Lower lobe of right lung (tissue), 2 donors: ENCODE measurements around the gene INSIG1. TPM values are rescaled to one million over a fixed set of nuclear protein-coding genes. Genes with fewer than 3 reads are reported as not detected.

Source experiments
- ATAC-seq, 2 donors: fragments of 200-7000 bp; cut with Tn5 transposase; one replicate each; pipeline ENCODE4 v1.9.1; 2020 to 2022; ENCODE audit warnings: mild to moderate bottlenecking in 2 of 2, moderate library complexity in 2 of 2
- DNase-seq: peaks from one replicate; pipeline ENCODE4 v3.0.0-alpha.2; 2020
- H3K27ac ChIP-seq: fragments of 200-600 bp; one replicate; pipeline ENCODE4 v1.8.0; 2022
- H3K27me3 ChIP-seq: fragments of 200-600 bp; one replicate; pipeline ENCODE4 v1.8.0; 2022; ENCODE audit warnings: low read depth
- H3K36me3 ChIP-seq: fragments of 200-600 bp; one replicate; pipeline ENCODE4 v1.8.0; 2022; ENCODE audit warnings: mild to moderate bottlenecking
- H3K4me1 ChIP-seq: fragments of 200-600 bp; one replicate; pipeline ENCODE4 v1.8.0; 2022
- H3K4me3 ChIP-seq: fragments of 200-600 bp; one replicate; pipeline ENCODE4 v1.8.0; 2022; ENCODE audit warnings: mild to moderate bottlenecking
- H3K9me3 ChIP-seq: fragments of 200-600 bp; one replicate; pipeline ENCODE4 v1.8.0; 2022
- CTCF ChIP-seq: fragments of 200-600 bp; IDR thresholded peaks from one replicate; pipeline ENCODE4 v1.8.0; 2022; ENCODE audit warnings: antibody characterized with exemption, mild to moderate bottlenecking
- intact Hi-C: fragments of 100-400 bp; cut with DNase I; formaldehyde crosslinking; loops from one replicate; pipeline ENCODE4 v1.11.0; 2022
- total RNA-seq: library from RNA; stranded (reverse); fragmentation: NEBNext Ultra II Directional; extraction: Animal tissue kit (Norgen Biotek cat#: 25700); gene quantifications from one replicate; pipeline ENCODE4 v1.2.1, GENCODE V29; 2021
- donor health status: DM: no; HTN: yes; CAD: no; lungs with severe emphysema.

The INSIG1 gene
- total RNA-seq, 1 donor from 2014 or later = 70.9 TPM

DNA sequence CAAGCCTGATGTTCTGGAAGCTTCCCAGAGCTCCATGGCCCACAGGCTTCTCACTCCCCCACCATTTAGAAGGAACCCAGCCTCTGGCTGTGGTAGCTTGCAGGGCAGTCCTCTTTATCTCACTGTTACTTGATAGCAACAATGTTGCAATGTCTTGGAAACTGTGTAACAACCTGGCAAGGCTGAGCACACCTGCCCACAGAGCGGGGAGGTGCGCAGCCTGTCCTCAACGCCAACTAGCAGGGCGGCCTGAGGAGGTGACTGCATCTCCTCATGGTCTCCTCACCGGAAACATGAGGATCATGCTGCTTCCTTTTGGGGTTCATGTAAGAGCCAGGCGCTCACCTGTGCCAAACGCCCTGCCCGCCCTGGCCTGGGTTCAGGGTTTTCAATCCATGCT lies 43.7 kb upstream of the INSIG1 start:
- H3K36me3 ChIP-seq = no peaks in the 10 kb centered on the region
- no peak for TF ChIP-seq CTCF
- H3K27ac ChIP-seq = no peak overlapping the region
- DNase-seq = no peak
- no peak for ATAC-seq
- no peak overlapping the region for H3K4me3 ChIP-seq
- H3K9me3 ChIP-seq = no peaks in the 10 kb centered on the region
- intact Hi-C loops = no loop called here
- H3K27me3 ChIP-seq = peaks cover 5% of the 10 kb centered on the region
- no peaks in the 10 kb centered on the region for H3K4me1 ChIP-seq

- H3K4me3 ChIP-seq = no peak overlapping the region
- H3K27ac ChIP-seq = no peak overlapping the region
- ATAC-seq (no peak), DNase-seq (no peak)
- no peak for TF ChIP-seq CTCF
- intact Hi-C loops = no loop called here
- peaks cover 5% of the 10 kb centered on the region for H3K27me3 ChIP-seq
- no peaks in the 10 kb centered on the region for H3K9me3 ChIP-seq
- no peaks in the 10 kb centered on the region for H3K4me1 ChIP-seq
- no peaks in the 10 kb centered on the region for H3K36me3 ChIP-seq
These were observed 42.6 kb upstream of the INSIG1 start for GRCh38 chr7:155255071-155255470.

DNA sequence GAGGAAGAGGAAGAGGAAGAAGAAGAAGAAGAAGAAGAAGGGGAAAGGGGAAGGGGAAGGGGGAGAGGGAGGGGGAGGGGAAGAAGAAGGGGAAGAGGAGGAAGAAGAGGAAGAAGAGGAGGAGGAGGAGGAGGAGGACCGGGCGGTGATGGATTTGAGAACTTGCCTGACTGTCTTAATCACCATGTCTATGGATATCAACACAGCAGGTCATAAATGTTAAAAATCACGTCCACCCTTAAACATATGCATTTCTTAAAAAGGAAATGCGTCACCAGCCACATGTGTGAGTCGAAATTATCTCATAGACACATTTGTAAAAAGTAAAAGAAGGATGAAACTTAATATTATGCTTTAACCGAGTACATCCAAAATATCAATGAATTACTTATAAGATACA lies 42.1 kb upstream of the INSIG1 start:
- Histone ChIP-seq H3K27me3 (peaks cover 8% of the 10 kb centered on the region), H3K9me3 (no peaks in the 10 kb centered on the region), H3K36me3 (no peaks in the 10 kb centered on the region), H3K27ac (no peak overlapping the region), H3K4me3 (no peak overlapping the region), H3K4me1 (no peaks in the 10 kb centered on the region)
- TF ChIP-seq CTCF = no peak
- no peak for ATAC-seq
- intact Hi-C loops = no loop called here
- DNase-seq = no peak

DNA sequence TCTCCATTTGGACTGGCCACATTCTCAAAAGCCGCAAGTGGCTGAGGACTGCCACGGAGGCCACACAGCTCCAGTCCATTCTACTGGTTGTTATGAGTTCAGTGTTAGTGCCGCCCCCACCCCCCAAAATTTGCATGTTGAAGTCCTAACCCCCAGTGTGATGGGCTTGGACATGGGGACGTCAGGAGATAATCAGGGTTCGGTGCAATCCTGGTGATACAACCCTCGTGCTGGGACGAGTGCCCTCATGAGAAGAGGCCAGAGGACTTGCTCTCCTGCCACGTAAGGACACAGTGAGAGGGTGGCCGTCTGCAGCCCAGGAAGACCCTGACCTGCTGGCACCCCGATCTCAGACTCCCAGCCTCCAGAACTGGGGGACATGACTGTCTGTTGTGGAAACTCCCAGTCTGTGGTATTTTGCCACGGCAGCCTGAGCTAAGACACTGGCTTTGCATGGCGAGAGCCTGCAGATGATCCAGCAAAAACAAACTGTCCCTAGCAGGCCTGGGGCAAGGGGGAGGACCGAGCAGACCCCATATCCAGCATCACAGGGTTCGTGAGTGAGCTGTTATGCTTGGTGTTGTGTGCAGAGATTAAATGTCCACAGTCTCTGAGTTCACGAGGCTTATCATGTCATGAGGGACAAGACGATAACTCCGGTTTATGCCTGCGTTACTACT lies 41.5 kb upstream of the INSIG1 start:
- DNase-seq (no peak), ATAC-seq (no peak)
- H3K9me3 ChIP-seq = no peaks in the 10 kb centered on the region
- H3K4me1 ChIP-seq = no peaks in the 10 kb centered on the region
- no peak overlapping the region for H3K27ac ChIP-seq
- TF ChIP-seq CTCF = no peak
- peaks cover 14% of the 10 kb centered on the region for H3K27me3 ChIP-seq
- intact Hi-C loops = no loop called here
- H3K4me3 ChIP-seq = no peak overlapping the region
- H3K36me3 ChIP-seq = no peaks in the 10 kb centered on the region

DNA sequence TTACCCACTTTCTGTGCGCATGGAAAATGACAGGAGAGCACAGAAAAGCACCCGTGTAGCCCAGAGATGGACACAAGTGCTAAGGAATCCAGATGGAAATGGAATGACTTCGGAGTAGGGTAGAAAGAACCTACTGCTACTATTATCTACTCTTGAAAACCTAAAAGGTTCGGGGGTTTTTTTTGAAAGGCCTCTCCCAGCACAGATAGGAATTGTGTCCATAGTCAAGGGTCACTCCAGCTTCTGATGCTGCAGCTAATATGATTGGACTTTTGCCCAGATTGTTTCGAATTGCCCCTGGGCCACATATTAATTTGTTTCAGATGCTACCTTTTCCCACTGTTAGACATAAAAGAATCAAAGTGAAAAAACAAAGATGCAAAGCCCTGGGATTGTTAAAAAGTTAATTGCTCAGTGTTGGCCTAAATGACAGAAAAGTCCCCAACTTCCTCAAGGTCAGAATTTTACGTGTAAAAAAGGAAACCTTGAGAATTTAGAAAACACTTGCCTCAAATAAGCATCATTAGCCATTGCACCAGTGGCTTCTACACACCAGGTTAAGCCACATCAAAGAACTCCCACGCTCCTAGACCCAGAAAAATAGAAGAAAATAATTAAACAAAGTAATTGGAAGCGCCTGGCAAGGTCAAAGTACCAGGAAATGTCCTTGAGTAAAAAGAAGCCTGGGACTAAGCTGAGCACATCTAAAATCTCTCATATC lies 40.8 kb upstream of the INSIG1 start:
- no peak for DNase-seq
- H3K4me3 ChIP-seq = no peak overlapping the region
- intact Hi-C loops = no loop called here
- no peaks in the 10 kb centered on the region for H3K9me3 ChIP-seq
- TF ChIP-seq CTCF = no peak
- no peak for ATAC-seq
- H3K27me3 ChIP-seq = peaks cover 15% of the 10 kb centered on the region
- no peaks in the 10 kb centered on the region for H3K4me1 ChIP-seq
- H3K27ac ChIP-seq = no peak overlapping the region
- H3K36me3 ChIP-seq = no peaks in the 10 kb centered on the region
